Smooth muscle cell (in vitro differentiated cells): ENCODE measurements around the gene ARSG. TPM values are rescaled to one million over a fixed set of nuclear protein-coding genes. Genes with fewer than 3 reads are reported as not detected.

Experiments
- DNase-seq: peaks from one replicate; lab custom pipeline; 2025; ENCODE audit not compliant: unreplicated experiment; lab: John Stamatoyannopoulos, UW
- H2AFZ ChIP-seq: fragments of 200-600 bp; sonication (generic); 2 replicates; pipeline ENCODE4 v1.6.0; 2016; ENCODE audit warnings: antibody characterized with exemption, low read depth, mild to moderate bottlenecking
- H3F3A ChIP-seq: fragments of 200-600 bp; sonication (generic); 2 replicates; pipeline ENCODE4 v1.6.0; 2017; ENCODE audit warnings: antibody characterized with exemption, low read depth
- H3K27ac ChIP-seq: fragments of 200-600 bp; sonication (generic); 2 replicates; pipeline ENCODE4 v1.5.1; 2016; ENCODE audit warnings: low read depth, mild to moderate bottlenecking
- H3K27me3 ChIP-seq: fragments of 200-600 bp; sonication (generic); 2 replicates; pipeline ENCODE4 v1.6.1; 2016; ENCODE audit warnings: low read depth, mild to moderate bottlenecking
- H3K36me3 ChIP-seq: fragments of 200-600 bp; sonication (generic); 2 replicates; pipeline ENCODE4 v1.5.1; 2016; ENCODE audit warnings: low read depth
- H3K4me1 ChIP-seq: fragments of 200-600 bp; sonication (generic); 2 replicates; pipeline ENCODE4 v1.5.1; 2016; ENCODE audit warnings: low read depth
- H3K4me2 ChIP-seq: fragments of 200-600 bp; sonication (generic); 2 replicates; pipeline ENCODE4 v1.6.0; 2016; ENCODE audit warnings: mild to moderate bottlenecking
- H3K4me3 ChIP-seq: fragments of 200-600 bp; sonication (generic); 2 replicates; pipeline ENCODE4 v1.5.1; 2016; ENCODE audit warnings: mild to moderate bottlenecking
- H3K79me2 ChIP-seq: fragments of 200-600 bp; sonication (generic); 2 replicates; pipeline ENCODE4 v1.6.0; 2016; ENCODE audit warnings: low read depth, mild to moderate bottlenecking
- H3K9ac ChIP-seq: fragments of 200-600 bp; sonication (generic); 2 replicates; pipeline ENCODE4 v1.6.0; 2016; ENCODE audit warnings: low read depth
- H3K9me3 ChIP-seq: fragments of 200-600 bp; sonication (generic); replicated peaks from 2 replicates; pipeline ENCODE4 v1.5.1; 2016; ENCODE audit warnings: low read depth
- H4K20me1 ChIP-seq: fragments of 200-600 bp; sonication (generic); 2 replicates; pipeline ENCODE4 v1.6.0; 2016; ENCODE audit warnings: low read depth
- WGBS: methylation state at CpG from one replicate; pipeline ENCODE4 v1.1.7; 2016; ENCODE audit warnings: low lambda C conversion rate; 5-methylcytosine and 5-hydroxymethylcytosine counted together
- polyA plus RNA-seq: library from polyadenylated mRNA; unstranded; fragments of >200 nt; fragmentation: Nextera tagmentation; extraction: Ambion mirVana; gene quantifications from 2 replicates; pipeline ENCODE4 v1.2.1, GENCODE V29; 2016
- total RNA-seq: library from RNA; depleted of rRNA; stranded (reverse); fragments of >200 nt; gene quantifications from 2 replicates; pipeline ENCODE4 v1.2.3, GENCODE V29; 2014
- TF ChIP-seq, protein P1 (sequence below): fragments of 200-600 bp; sonication (generic); IDR thresholded peaks from 2 replicates; pipeline ENCODE4 v1.5.1; 2017; ENCODE audit warnings: borderline replicate concordance, mild to moderate bottlenecking, antibody characterized with exemption; ENCODE audit not compliant: insufficient read depth, poor library complexity, severe bottlenecking

Gene ARSG
- total and polyA plus RNA-seq, 2 experiments from 2014 or later: 1.0 to 2.4 TPM

DNA sequence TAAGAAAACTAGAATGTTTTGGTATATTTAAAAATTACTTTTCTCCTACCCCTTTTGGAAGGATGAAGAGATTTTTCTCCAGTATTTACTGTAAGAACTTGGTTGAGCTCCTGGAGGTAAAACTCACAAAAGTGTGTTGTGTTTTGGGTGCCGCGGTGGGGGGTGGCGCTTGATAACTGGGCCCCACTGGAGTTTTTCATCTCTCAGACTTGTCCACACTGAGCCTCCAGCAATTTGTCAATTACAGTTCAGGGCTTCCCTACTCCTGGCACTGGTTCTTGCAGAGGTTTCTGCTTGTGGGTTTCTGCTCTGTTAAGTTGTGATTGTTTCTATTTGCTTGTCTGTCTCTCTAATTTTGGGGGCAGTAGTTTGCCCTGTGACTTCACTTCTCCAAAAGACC, 126.0 kb downstream of the ARSG start:
- Histone ChIP-seq H4K20me1 (no peaks in the 10 kb centered on the region), H3K9ac (no peak overlapping the region), H3F3A (peaks cover 10% of the 10 kb centered on the region), H3K4me2 (no peak overlapping the region), H3K79me2 (no peaks in the 10 kb centered on the region), H3K4me1 (no peaks in the 10 kb centered on the region), H3K4me3 (no peak overlapping the region), H2AFZ (no peak overlapping the region), H3K36me3 (peaks cover 17% of the 10 kb centered on the region), H3K27ac (no peak overlapping the region), H3K9me3 (no peaks in the 10 kb centered on the region), H3K27me3 (no peaks in the 10 kb centered on the region)
- no peak for DNase-seq
- WGBS: 99% methylated on average over 3 of the region's 3 CpGs
- TF ChIP-seq, protein P1, sequence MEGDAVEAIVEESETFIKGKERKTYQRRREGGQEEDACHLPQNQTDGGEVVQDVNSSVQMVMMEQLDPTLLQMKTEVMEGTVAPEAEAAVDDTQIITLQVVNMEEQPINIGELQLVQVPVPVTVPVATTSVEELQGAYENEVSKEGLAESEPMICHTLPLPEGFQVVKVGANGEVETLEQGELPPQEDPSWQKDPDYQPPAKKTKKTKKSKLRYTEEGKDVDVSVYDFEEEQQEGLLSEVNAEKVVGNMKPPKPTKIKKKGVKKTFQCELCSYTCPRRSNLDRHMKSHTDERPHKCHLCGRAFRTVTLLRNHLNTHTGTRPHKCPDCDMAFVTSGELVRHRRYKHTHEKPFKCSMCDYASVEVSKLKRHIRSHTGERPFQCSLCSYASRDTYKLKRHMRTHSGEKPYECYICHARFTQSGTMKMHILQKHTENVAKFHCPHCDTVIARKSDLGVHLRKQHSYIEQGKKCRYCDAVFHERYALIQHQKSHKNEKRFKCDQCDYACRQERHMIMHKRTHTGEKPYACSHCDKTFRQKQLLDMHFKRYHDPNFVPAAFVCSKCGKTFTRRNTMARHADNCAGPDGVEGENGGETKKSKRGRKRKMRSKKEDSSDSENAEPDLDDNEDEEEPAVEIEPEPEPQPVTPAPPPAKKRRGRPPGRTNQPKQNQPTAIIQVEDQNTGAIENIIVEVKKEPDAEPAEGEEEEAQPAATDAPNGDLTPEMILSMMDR: no peak

DNA sequence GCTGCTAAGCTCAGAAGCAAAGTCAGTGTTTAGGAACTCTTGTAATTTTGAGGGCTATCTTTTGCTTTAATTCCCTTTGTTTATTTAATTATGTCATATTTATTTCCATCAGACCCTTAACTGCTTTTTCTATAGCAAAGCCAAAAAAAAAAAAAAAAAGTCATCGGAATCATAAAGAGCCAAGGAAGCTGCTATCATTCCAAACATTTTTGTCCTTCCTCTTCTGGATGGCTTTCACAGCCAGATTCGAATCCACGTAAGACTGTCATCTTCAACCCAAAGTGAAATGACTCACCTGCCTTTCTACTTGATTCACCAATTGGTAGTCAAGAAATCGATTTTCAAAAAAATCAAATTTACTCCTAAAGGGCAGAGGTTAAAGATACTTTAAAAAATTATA, 127.6 kb downstream of the ARSG start:
- H3K9me3 ChIP-seq: no peaks in the 10 kb centered on the region
- TF ChIP-seq, protein P1: no peak
- peaks cover 10% of the 10 kb centered on the region for H3F3A ChIP-seq
- no peaks in the 10 kb centered on the region for H3K79me2 ChIP-seq
- no peak overlapping the region for H3K9ac ChIP-seq
- H4K20me1 ChIP-seq: no peaks in the 10 kb centered on the region
- no peak for DNase-seq
- H3K4me3 ChIP-seq: no peak overlapping the region
- H3K27me3 ChIP-seq: no peaks in the 10 kb centered on the region
- H3K36me3 ChIP-seq: peaks cover 24% of the 10 kb centered on the region
- H2AFZ ChIP-seq: no peak overlapping the region
- H3K27ac ChIP-seq: no peak overlapping the region
- H3K4me2 ChIP-seq: no peak overlapping the region
- no peaks in the 10 kb centered on the region for H3K4me1 ChIP-seq
- WGBS: over 99% methylated on average over 4 of the region's 4 CpGs

DNA sequence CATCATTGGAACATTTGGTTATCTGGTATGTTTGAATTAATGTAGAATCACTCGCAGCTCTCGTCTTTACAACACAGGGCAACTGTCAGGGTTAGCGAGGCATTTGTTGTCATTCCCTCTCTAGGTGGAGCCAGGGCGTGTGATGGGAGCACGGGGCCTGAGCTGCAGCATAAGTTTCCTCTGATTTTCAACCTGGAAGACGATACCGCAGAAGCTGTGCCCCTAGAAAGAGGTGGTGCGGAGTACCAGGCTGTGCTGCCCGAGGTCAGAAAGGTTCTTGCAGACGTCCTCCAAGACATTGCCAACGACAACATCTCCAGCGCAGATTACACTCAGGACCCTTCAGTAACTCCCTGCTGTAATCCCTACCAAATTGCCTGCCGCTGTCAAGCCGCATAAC, 128.8 kb downstream of the ARSG start:
- TF ChIP-seq, protein P1: no peak
- 96% methylated on average over 14 of the region's 14 CpGs for WGBS
- Histone ChIP-seq H3K36me3 (peaks cover 29% of the 10 kb centered on the region), H3K4me1 (no peaks in the 10 kb centered on the region), H3K9me3 (no peaks in the 10 kb centered on the region), H3K27ac (no peak overlapping the region), H3K27me3 (no peaks in the 10 kb centered on the region), H3F3A (peaks cover 8% of the 10 kb centered on the region), H3K4me3 (no peak overlapping the region), H4K20me1 (no peaks in the 10 kb centered on the region), H2AFZ (no peak overlapping the region), H3K4me2 (no peak overlapping the region), H3K79me2 (no peaks in the 10 kb centered on the region), H3K9ac (no peak overlapping the region)
- no peak for DNase-seq

DNA sequence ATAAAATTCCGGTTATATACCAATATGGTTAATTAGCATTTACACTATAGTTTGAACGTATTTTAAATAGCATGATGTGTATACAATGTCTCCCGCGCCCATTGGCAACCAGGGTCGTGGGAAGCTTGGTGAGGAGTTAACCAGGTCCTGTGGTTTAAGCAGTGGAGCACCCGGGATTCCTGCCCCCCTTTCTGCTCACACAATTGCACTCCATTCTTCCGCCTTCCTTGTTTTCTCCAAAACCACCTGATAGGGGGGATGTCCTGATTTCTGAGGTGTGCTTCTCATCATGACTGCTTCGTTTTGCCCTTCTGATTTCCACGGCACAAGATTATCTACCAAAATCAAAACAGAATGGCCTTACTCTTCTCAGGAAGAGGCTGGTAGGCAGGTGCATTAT, 130.2 kb downstream of the ARSG start:
- no peaks in the 10 kb centered on the region for H4K20me1 ChIP-seq
- 96% methylated on average over 9 of the region's 9 CpGs for WGBS
- no peak overlapping the region for H3K9ac ChIP-seq
- H3K4me3 ChIP-seq: no peak overlapping the region
- no peak overlapping the region for H3K27ac ChIP-seq
- no peaks in the 10 kb centered on the region for H3K27me3 ChIP-seq
- peaks cover 29% of the 10 kb centered on the region for H3K36me3 ChIP-seq
- H3K79me2 ChIP-seq: no peaks in the 10 kb centered on the region
- H3K4me1 ChIP-seq: no peaks in the 10 kb centered on the region
- no peak for DNase-seq
- H2AFZ ChIP-seq: no peak overlapping the region
- H3K4me2 ChIP-seq: no peak overlapping the region
- TF ChIP-seq, protein P1: no peak
- peaks cover 7% of the 10 kb centered on the region for H3F3A ChIP-seq
- no peaks in the 10 kb centered on the region for H3K9me3 ChIP-seq
